HG02840 (cell line): ENCODE results near the gene CDC6.

Source experiments
- ATAC-seq: cut with Tn5 transposase; IDR thresholded peaks from one replicate; pipeline ENCODE4 v1.9.1; 2021; ENCODE audit warnings: mild to moderate bottlenecking, moderate library complexity, moderate number of reproducible peaks; ENCODE audit not compliant: unreplicated experiment, low FRiP score

CDC6 gene

DNA sequence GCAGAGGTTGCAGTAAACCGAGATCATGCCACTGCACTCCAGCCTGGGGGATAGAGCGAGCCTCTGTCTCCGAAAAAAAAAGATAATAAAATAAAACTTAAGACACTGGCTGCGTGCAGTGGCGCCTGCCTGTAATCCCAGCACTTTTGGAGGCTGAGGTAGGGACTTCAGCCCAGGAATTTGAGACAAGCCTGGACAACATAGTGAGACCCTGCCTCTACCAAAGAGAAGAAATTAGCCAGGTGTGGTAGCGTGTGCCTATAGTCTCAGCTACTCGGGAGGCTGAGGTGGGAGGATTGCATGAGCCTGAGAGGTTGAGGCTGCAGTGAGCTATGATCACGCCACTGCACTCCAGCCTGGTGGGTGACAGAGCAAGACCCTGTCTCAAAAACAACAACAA, 47.9 kb downstream of the CDC6 start:
- ATAC-seq: no peak

DNA sequence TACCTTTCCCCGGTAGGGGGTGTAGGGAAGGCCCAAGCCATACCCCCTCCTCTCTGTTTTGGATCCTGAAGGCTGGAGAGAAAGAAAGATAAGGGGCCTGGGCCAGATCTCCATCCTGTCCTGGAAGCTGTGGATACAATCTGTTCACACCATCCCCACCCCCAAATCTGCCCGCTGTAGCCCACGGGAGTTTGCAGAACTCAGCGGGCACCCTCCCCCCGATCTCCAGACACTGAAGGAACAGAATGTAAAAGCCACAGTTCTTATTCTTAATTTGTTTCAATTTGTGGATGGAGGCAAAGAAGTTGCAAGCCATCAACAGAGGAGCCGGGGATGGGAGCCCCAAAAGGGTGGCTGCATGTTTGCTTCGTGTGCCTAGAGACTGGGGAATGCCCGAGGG, 49.7 kb downstream of the CDC6 start:
- no peak for ATAC-seq

DNA sequence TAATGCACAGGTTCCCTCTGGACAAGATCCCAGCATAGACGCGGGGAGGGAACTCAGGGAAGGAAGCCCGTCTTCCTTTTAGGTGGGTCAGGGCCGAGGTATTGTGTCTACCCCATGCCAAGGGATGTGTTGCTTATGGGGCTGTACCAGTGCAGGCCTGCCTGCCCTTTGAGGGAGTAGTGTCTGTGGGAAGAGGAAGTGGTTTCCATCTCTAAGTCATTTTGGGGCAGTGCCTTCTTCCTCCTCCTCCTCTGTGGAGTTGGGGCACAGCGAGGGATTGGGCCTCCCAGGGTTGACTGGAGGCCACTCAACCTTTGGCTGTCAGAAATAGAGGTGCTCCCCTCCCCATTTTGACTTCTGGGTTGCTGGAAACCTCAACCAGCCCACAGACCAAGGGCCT, 50.4 kb downstream of the CDC6 start:
- no peak for ATAC-seq

DNA sequence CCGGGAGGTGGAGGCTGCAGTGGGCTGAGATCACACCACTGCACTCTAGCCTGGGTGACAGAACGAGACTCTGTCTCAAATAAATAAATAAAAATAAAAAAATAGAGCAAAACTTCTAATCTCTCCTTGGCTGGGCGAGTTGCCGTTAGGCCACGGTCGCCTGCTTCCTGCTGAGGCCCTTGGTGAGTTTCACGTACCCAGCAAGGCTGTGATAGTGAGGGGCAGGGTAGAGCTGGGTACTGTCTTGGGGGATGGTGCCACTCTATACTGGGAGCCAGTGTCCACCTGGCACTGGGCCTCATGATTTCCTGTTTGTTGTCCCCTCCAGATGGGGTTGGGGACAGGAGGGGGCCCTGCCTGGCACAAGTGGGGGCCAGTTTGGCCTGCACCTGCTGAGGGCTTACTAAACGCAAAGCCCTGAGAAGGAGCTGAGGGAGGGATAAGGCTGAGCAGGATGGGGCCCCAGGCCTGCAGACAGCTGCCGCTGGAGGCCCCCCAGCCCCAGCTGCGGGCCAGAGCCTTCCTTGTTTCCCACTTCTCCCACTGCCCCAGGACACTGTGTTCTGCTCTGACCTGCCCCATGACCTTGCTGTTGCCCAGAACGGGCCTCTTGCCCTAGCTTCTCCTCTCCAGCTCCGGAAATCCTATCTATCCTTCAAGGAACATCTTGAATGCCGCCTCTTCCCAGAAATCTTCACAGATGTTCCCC, 51.4 kb downstream of the CDC6 start:
- no peak for ATAC-seq

DNA sequence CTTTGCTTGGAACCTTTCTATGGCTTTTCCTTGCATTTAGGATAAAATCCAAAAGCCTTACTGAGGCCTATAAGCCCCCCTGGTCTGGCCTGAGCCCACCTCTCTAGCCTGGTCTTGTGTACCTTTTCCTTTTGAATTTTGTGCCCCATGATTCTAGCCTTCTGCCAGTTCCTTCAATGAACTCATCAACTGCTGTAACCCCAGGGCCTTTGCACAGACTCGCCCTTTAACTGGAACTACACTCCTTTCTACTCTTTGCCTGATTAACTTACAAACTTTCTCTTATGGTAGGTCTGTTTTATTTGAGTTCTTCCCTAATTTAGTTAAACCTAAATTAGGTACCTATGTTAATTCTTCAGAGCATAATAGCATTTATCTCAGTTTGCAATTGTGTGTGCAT, 52.6 kb downstream of the CDC6 start:
- no peak for ATAC-seq

DNA sequence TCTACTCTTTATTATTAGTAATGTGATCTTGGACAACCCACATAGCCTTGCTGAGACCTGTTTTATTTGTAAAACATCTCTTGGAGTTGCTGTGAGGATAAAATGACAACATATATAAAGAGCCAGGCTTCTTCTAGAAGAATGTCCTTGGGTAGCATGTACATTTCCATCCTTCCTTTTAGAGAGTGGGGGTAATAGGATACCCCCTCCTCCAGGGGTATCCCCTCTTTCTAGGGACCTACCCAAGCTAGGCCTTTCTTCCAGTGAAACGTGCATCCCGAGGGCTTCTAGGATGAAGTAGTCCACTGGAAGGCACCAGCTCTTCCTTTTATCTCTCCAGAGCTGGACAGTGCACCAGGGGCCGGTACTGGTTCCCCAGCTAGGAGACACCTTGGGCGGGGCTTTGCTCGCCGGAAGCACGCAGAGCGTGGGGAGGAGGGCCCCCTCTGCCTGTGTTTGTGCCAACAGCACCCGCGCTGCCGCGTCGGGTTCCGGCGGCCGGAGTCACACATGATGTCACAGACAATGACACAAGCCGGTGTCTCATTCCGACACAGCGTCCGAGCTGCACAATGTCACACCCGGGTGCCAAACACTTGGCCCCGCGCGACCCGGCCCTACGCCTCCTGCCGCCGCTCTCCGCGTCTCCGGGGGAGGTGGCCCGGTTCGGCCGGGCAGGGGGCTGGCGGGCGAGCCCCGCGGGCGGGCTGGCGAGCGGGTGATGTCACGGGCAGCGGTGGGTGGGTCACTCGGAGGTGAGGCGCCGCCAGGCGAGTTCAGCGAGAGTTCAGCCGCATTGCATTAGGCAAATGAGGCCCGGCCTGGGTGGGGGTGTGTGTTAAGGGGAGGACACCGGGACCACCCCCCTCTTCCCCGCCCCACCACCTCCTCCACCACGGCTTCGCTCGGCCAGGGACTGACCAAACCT, 53.5 kb downstream of the CDC6 start:
- peak; percentile 72 for ATAC-seq

DNA sequence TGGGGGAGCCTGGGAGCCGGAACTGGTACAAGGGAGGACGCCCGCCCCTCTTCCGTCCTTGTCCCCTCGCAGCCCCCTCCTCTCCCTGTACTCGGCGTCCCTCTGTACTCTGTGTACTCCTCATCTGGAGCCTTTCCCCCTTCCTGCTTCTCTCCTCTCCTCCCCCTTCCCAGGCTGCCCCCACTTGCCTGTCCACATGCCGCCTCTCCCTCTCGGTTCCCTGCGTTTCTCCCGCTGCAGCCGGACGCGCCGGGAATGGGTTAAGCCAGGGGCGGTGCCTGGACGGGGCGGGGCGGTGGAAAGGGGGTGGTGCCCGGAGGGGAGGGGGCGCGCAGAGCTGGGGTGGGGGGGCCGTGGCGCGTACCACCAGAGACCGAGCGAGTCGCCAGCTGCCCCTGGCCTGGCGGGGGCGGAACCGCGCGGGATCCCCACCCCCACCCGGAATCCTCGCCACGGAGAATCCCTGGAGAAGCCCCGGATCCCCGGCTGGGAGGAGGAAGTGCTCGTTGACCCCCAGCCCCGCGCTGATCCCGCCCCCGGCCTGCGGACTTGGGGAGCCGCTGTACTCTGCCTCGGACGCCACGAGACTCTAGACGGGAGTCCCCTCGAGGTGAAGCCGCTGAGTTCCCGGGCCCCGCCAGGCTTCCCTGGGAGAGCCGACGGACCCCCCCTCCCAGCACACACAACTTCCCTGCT, 54.3 kb downstream of the CDC6 start:
- ATAC-seq: no peak

DNA sequence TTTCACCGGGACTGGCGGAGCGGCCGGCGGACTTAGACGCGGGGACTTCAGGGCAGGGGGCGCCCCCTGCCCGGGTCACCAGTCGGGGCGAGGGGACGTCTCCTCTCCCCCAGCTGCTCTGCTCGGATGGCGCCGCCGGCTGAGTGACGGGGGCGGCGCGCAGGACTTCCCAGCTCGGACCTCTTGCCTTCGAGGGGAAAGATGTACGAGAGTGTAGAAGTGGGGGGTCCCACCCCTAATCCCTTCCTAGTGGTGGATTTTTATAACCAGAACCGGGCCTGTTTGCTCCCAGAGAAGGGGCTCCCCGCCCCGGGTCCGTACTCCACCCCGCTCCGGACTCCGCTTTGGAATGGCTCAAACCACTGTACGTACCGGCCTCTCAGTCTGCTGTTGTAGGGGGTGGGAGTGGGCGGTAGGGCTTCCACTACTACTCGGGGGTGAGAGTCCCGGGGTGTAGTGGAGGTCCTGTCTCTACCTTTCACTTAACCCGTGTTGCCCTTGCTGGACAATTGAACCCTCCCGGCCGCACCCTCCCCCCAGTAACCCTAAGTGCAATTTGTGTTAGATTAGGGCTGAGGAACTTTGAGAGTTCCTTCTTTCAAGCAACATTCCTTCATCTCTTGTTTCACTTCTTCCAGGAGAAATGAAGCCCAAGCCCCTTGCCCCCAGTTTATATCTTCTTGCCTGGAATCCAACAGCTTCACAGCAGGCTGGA, 55.0 kb downstream of the CDC6 start:
- no peak for ATAC-seq

DNA sequence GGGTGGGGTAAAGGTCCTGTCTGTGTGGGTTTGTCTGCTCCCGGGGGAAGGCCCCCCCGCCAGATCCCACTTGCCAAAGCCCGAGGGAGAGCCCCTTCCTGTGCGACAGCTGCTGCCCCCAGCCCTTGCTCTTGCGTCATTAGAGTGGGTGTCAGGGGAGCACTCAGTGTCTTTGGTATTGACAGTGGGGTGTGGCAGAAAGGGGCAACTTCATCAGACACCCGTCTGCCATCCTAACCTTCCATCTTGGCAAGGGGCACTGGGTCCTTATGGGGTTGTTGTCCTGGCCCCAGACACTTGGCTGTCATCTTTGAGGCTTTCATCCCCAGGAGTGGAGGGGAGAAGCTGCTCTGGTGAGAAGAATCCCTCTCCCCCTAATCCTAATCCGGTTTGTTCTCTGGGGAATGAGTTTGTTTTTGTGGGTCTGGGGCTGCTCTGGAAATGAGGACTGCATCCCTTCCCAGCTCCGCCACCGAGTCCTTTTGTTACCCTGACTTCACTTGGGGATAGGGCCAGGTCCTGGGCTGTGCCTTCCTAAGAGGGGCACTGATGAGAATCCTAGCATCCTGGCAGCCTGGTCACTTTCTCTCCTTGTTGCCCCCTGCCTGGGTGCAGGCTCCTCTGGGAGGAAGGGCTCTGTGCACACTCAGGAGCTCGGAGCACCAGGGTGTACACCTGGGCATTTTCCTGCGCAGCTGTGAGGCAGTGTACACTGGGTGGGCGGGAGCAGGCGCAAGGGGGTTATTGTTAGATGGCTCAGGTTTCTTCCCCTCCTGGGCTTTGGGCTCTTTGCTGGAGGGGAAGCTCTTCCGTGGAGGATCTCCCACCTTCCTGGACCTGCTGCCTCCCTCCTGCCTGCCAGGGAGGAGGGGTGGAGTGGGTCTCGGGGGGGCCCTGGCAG, 55.8 kb downstream of the CDC6 start:
- ATAC-seq: no peak

DNA sequence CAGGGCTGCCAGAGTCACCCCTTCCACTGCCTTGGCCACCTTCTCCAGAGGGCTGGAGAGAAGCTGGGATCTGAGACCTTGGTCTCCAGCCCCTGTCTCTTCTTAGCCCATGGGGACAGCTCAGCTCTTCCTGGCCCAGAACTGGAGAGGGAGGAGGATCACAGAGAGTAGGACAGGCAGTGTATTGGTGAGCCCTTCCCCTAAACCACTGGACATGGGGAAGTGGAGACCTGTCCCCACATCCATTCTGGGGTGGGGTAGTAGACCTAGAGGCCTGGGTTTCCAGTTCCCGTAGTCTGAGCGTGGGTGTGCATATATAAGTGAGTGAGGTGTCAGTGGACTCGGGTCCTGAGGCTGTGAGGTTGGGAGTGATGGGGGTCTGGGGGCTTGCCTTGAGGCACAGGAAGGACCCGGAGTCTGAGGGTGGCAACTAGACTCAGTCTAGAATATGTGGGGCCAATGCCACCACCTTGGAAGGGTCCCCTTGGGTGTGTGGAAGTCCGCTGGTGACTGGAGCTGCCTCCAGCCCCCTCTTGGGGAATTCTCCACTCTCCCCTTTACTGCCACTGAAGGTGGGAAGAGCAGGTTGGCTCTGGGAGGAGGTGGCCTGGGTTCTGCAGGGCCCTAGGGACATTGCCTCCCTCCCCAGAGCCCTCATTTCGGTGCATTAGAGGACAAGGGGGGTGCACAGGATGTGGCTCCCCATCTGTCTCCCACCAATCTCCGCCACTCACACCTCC, 56.9 kb downstream of the CDC6 start:
- no peak for ATAC-seq

DNA sequence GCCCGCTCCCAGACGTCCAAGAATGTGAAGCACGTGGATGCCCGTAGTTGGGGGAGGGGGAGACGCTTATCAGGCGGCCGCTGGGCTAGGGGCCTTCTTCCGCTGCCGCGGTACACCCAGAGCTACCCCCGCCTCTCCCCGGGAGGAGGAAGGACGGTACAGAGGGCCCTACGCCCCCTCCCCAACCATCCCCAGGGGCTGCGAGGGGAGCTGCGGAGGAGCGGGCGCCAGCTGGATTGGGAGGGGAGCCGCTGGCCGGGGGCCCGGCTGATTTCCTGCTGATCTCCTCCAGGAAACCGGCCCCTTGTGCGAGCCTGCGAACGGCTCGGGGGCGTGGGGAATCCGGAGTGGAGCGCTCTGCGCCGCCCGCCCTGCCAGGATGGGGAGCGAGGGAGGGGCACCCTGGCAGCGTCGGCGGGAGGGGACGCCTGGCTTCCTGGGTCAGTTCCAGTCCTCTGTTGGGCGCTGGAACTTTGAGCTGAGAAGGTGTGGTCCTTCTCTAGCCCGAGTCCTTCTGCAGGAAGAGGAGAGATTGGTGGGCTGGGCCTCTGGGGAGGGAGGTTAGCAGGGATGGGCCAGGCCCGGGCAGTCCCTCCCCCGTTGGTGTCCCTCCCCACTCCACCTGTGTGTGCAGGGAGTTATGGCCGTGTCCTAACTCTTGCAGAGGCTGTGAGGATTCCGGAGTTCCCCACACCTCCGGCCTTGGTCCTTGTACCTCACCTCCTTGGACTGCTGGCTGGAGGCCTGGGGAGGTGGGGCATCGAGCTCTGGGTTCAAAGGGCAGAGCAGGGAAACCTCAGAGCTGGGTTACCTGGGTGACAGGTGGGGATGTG, 57.7 kb downstream of the CDC6 start:
- ATAC-seq: no peak

DNA sequence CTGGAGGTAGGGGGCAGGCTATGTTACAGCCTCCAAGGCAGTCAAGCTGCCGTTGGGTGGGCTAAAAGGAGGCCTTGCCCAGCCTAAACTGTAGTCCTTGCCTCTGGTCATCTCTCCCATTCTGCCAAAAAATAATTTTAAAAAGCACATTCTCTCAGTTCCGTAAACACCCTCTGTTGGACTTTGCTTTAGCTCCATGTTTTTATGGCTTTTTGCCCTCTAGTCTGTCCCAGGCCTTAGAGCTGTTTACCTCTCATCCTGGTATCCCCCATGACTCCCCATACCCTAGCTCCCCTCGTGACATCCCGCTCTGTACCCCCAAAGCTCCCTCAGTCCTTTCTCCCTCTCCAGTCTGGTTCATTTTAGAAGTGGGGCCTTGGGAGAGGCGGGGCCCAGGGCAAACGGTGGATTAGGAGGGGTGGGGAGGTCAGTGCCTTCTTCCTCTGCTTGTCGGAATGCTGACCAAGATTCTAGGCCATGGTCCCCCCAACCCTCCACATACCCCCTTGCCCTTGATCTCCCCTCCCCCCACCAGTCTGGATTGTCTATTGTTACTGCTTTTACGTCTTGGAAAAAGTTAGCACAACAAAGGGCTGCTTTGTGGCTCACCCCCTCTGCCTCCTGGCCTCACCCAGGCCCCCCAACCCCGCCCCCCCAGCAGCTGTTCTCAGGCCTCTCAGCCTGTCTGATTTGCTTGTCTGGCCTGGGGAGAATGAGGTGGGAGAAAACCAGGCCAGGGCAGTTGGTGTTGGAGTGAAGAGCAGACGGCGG, 58.5 kb downstream of the CDC6 start:
- ATAC-seq: no peak

DNA sequence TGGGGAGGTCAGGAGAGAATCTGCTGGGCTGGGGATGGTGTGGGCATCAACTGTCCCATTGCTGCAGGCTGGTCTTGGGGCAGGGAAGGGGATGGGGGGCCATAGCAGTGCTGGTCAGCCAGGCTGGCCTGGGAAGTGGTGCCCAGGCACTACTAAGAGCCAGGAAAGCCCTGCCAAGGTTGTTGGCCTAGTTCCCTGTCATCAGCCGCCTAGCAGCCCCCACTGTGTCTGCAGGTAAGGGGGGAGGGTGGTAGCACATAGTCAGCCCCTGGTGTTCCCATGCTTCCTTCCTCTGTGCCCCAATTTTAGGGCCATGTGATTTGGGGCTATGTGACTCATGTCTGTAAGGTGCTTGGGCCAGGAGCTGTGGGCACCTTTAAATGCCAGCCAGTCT, 59.1 kb downstream of the CDC6 start:
- no peak for ATAC-seq

DNA sequence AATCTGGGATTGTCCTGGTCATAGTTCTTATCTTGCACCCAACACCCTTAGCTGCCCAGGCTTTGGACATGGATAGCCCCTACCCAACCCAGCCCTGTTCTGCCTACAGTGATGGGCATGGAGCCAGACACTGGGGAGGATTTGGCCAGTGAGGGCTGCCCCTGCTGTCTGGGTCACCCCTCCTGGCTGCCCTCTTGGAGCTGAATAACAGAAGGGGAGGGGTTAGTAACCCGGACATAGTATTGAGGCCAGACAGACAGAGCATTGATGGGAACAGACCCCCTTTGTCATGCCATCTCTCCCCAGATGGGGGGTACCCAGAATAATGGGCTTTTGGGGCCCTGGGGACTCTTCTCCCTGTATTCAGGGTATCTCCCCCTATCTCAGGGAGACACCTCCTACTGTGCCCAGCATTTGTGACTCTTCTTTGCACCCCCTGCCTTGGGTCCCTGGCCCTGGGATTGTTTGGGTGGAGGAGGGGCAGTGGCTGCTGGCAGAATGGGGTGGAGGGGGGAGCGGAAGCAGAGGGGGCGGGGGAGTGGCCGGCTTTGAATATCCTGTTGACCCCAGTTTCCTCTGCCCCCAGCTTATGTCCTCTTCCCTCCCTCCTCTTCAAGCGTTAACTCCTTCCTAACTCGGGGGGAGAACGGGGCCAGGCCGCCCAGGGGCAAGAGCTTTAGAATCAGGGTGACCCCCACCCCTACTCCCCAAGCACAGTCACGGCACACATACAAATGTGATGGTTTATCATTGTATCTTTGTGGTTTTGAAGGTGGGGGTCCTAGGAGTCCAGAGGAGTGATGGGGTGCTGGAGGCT, 59.8 kb downstream of the CDC6 start:
- ATAC-seq: no peak

DNA sequence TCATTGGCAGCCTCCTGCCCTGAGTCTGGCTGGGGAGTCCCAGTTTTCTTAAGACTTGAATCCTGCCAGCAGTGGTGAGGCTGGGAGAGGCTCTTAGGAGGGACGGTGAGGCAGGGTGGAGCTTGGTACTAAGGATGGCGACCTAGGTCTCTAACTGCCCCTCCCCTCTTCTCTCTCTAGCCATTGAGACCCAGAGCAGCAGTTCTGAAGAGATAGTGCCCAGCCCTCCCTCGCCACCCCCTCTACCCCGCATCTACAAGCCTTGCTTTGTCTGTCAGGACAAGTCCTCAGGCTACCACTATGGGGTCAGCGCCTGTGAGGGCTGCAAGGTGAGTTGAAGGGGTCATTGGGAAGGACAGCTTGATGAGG, 60.4 kb downstream of the CDC6 start:
- ATAC-seq: no peak

DNA sequence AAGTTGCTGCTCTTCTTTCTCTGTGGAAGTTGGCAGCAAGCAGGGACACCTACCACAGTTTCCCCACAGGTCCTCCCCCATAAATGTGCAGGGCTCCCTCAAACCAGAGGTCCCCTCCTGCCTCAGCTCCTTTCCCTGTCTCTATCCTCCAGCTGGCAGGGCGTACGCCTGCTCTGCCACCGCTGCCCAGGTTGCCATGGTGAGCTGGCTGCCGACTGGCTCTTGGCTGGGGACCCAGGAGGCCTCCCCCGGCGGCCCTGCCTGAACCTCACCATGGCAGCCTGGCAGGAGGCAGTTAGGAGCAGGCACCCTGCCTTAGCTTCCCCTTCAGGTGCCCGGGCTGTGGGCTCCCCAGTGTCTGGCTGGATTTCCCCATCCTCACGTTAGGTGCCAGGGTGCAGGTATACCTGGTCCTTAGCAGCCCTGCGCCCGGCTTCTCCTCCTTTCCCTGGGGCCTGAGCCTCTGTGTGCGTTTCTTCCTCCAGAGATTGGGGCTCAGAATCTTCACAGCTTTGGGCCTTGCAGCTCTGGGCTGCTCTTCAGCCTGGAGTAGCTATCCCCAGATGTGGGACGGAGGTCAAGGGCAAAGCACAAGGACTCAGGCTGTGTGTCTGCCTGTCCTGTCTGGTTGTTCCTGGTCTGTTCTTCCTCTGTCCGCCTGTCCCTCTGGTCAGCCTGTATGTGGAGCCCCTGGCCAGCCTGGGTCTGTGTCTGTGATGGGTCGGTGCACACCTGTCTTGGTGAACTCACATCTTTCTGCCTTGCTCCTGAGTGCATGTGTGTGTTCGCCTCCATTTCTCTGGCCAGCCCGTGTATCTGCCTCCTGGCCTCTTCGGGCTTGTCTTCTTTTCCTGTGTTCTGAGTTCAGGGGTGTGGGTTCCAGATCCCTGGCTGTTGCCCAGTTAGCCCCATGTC, 61.1 kb downstream of the CDC6 start:
- ATAC-seq: no peak
